ENCODE results near the gene GRIA4.

DNA sequence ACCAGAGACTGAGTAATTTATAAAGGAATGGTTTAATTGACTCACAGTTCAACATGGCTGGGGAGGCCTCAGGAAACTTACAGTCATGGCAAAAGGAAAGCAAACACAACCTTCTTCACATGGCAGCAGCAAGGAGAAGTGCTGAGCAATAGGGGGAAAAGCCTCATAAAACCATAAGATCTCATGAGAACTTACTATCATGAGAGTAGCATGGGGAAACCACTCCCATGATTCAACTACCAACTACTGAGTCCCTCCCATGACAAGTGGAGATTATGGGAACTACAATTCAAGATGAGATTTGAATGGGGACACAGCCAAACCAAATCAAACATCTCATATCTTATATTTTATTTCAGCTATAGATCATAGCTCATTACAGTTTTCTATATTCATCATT, 33.0 kb downstream of the GRIA4 start:
- TF ChIP-seq, protein P1, sequence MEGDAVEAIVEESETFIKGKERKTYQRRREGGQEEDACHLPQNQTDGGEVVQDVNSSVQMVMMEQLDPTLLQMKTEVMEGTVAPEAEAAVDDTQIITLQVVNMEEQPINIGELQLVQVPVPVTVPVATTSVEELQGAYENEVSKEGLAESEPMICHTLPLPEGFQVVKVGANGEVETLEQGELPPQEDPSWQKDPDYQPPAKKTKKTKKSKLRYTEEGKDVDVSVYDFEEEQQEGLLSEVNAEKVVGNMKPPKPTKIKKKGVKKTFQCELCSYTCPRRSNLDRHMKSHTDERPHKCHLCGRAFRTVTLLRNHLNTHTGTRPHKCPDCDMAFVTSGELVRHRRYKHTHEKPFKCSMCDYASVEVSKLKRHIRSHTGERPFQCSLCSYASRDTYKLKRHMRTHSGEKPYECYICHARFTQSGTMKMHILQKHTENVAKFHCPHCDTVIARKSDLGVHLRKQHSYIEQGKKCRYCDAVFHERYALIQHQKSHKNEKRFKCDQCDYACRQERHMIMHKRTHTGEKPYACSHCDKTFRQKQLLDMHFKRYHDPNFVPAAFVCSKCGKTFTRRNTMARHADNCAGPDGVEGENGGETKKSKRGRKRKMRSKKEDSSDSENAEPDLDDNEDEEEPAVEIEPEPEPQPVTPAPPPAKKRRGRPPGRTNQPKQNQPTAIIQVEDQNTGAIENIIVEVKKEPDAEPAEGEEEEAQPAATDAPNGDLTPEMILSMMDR (tag by site-specific recombination; IDR thresholded peaks at IDR 0.05): no peak
- no peak for TF ChIP-seq ZNF677 (tag by site-specific recombination; IDR thresholded peaks at IDR 0.05)
- no peak for TF ChIP-seq ZNF623 (tag by site-specific recombination; IDR thresholded peaks at IDR 0.05)

Measured in HEK293 (cell line).